Choroid plexus epithelial cell (primary cell): ENCODE data around the gene SERP2.

Experiments used
- DNase-seq: peaks from one replicate; pipeline ENCODE4 v3.0.0-alpha.2; 2010; ENCODE audit warnings: low read depth
- H3K4me3 ChIP-seq: 2 replicates; pipeline ENCODE4 v1.5.1; 2011; ENCODE audit warnings: low read depth, mild to moderate bottlenecking, control low read depth, low read length, moderate library complexity
- CTCF ChIP-seq: conservative IDR thresholded peaks from 2 replicates; pipeline ENCODE4 v1.5.1; 2011; ENCODE audit warnings: low read depth, mild to moderate bottlenecking, control low read depth, inconsistent platforms, low read length, moderate library complexity

Gene SERP2

DNA sequence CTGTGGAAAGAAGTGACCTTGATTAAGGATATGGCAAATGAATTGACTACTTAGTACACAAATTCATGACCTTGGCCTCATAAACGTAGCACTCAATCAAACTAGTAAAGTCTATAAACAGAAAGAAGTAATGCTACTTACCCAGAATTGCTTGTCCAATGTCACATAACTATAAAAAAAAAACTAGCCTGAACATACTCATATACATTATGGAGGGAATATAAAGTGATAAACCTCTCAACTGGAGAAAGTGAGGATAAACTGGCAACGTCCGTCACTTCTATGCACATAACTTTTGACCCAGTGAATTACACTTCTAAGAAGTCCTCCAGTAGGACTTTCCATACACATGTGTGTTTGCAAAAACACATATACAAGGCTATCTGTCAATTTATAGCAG is 7.7 kb upstream of the SERP2 start:
- no peak overlapping the region for H3K4me3 ChIP-seq
- DNase-seq, result no peak
- TF ChIP-seq CTCF, result no peak

DNA sequence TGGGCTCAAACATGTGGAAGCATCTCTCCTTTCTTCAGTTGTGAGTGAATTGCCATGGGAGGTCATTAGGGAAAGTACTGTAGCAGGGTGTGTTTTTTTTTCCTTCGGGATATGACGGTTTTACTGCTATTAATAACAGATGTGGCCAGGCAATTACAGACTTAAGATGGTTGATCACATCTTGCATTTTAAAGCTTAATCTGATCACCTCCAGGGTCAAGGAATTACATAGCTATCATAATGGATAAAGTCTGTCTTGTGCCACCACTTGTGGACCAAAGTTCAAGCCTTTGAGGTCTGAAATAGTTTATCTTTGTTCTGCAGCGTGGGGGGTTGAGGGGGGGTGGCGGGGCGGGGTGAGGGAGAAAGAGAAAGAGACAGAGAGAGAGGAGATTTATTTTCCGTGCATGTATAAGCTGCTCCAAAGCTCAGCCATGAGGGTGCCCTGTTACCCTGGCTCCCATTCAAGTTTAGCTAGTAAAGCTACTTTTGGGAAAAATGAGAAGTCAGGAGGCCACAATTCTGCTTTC is 5.5 kb upstream of the SERP2 start:
- peak; percentile 44 for DNase-seq
- TF ChIP-seq CTCF, result no peak
- H3K4me3 ChIP-seq, result no peak overlapping the region

GRCh38 chr13:44368599-44369368 is 4.8 kb upstream of the SERP2 start:
- H3K4me3 ChIP-seq, result no peak overlapping the region
- DNase-seq, result no peak
- no peak for TF ChIP-seq CTCF

DNA sequence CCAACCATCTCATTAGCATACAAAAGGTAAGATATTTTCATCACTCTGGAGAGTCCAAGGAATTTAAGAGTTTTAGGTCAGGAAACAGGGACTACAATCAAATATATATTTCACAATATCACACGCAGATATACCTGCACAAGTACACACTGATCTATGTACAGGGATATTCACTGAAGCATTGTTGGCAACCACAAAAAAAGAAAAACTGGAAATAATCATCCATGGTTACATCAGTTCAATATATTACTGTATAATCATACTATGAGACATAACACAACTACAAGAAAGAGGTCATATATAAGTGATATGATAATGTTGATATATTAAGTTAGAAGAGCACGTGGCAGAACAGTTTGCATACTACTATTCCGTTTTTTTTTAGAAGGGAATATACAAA is 2.2 kb upstream of the SERP2 start:
- DNase-seq, result no peak
- no peak for TF ChIP-seq CTCF
- H3K4me3 ChIP-seq, result no peak overlapping the region

GRCh38 chr13:44373247-44373600 is 400 bp upstream of the SERP2 start:
- H3K4me3 ChIP-seq, result peak overlapping the region; percentile 67
- no peak for DNase-seq
- no peak for TF ChIP-seq CTCF

- peak overlapping the region; percentile 67 for H3K4me3 ChIP-seq
- DNase-seq, result no peak
- no peak for TF ChIP-seq CTCF
These were observed 706 bp downstream of the SERP2 start for GRCh38 chr13:44374348-44374712.

DNA sequence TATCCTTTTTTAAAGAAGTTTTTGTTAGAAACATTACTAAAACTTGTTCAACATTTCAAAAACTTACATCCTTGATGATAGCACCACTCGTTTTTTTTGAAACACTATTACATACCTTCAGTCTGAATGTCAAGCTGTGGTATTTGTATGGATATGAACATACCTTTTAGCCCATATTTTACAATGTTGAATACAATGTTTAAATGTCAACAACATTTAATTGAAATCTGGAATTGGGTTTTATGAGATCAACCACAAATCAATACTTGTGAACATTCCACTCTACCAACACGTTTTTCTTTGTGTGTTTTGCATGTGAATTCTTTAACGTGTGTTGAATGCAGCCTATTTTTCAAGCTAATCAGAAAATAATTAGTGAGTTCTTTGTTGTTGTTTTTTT is 4.7 kb downstream of the SERP2 start:
- no peak overlapping the region for H3K4me3 ChIP-seq
- no peak for DNase-seq
- no peak for TF ChIP-seq CTCF
